ENCODE measurements around the gene LYZL1.
"Not testable (repeated sequence)": the region's sequence is repeated elsewhere in the genome, so short reads cannot be mapped to it uniquely, and the experiment has no call there.

The LYZL1 gene

DNA sequence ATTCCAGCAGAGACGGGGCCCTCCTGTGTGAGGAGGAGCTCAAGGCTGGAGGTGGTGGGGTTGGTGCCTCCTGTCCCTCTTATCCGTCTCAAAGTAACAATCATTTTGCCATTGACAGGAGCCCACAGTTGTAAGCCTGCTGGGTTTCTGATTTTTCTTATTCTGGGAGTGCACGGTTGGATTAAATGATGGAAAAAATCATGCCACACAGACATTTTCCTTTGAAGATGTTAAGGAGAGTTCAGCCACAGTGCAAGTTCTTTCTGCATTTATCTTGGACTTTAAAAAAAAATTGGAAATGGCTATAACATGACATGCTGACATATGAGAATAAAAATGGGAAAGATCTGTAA lies 8.4 kb upstream of the LYZL1 start:
- WGBS, 2 donors (ENCODE audit: extremely low coverage in 2 of 2, insufficient read length in 2 of 2, insufficient replicate concordance in 1 of 2) = no CpG with 5 or more reads among the region's 3 CpGs
- H2AFZ ChIP-seq (ENCODE audit: low read length) = no peak overlapping the region

DNA sequence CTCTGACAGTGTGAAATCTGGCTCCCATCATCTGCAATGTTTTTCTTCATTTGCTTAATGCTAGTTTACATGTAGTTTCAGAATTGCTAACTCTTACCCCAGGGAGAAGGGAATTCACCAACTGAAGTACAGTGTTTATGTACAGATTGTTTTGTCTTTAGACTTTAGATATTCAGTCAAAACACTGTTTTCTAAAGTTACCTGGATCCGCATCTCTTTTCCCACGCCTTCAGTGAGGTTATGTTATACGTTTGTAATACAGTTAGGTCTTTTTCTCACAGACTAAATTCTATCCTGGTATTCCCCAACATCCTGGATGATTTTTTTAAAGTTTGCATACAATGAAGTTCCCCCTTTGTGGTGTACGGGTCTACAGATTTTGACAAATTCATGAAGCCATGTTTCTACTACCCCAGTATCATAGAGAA lies 3.2 kb upstream of the LYZL1 start:
- Histone ChIP-seq H3K14ac (ENCODE audit: low read length) (no peak overlapping the region), H3K4me2 (ENCODE audit: insufficient read depth, low read length, poor library complexity, severe bottlenecking) (no peak overlapping the region), H3K27ac (replicated peaks; ENCODE audit: low read length) (no peak overlapping the region), H2BK15ac (ENCODE audit: low read length) (no peak overlapping the region), H2BK12ac (ENCODE audit: low read length) (no peak overlapping the region), H3K4me1 (ENCODE audit: control insufficient read depth in 2 of 2, insufficient read depth in 1 of 2, low read depth in 1 of 2, low read length in 2 of 2) (no peaks in the 10 kb centered on the region), H2BK120ac (ENCODE audit: low read depth, low read length) (no peak overlapping the region), H2AFZ (ENCODE audit: low read length) (no peak overlapping the region), H3K27me3 (ENCODE audit: control insufficient read depth in 3 of 3, insufficient read depth in 3 of 3, low read depth in 1 of 3, low read length in 3 of 3) (no peaks in the 10 kb centered on the region), H3K79me1 (ENCODE audit: low read depth, low read length) (no peaks in the 10 kb centered on the region), H4K8ac (ENCODE audit: low read depth, low read length) (no peak overlapping the region), H3K4ac (ENCODE audit: low read length) (no peak overlapping the region), H3K36me3 (replicated peaks in 1 of 2; ENCODE audit: control insufficient read depth in 2 of 2, insufficient read depth in 2 of 2, low read length in 2 of 2) (no peaks in the 10 kb centered on the region), H2AK5ac (ENCODE audit: low read depth, low read length) (no peak overlapping the region), H3K9ac (ENCODE audit: low read depth, low read length, poor library complexity) (no peak overlapping the region), H3K18ac (ENCODE audit: low read length) (no peak overlapping the region), H3K23ac (ENCODE audit: low read depth, low read length, poor library complexity) (no peak overlapping the region), H3K4me3 (ENCODE audit: low read length in 2 of 2) (no peak overlapping the region), H2BK5ac (ENCODE audit: low read length) (no peak overlapping the region), H3K9me3 (replicated peaks in 1 of 2; ENCODE audit: control insufficient read depth in 2 of 2, insufficient read depth in 1 of 2, low read depth in 1 of 2, low read length in 2 of 2) (no peaks in the 10 kb centered on the region), H4K91ac (ENCODE audit: low read depth, low read length, poor library complexity) (no peak overlapping the region)
- WGBS, 2 donors (ENCODE audit: extremely low coverage in 2 of 2, insufficient read length in 2 of 2, insufficient replicate concordance in 1 of 2) = no CpG with 5 or more reads among the region's 4 CpGs
- DNase-seq (ENCODE audit: low spot score) = no peak

More for the DNA sequence above, 8.4 kb upstream of the LYZL1 start:
- Histone ChIP-seq H2AK5ac (ENCODE audit: low read depth, low read length) (no peak overlapping the region), H3K14ac (ENCODE audit: low read length) (no peak overlapping the region), H2BK15ac (ENCODE audit: low read length) (no peak overlapping the region), H2BK12ac (ENCODE audit: low read length) (no peak overlapping the region), H3K4me3 (ENCODE audit: low read length in 2 of 2) (no peak overlapping the region), H3K4me1 (ENCODE audit: control insufficient read depth in 2 of 2, insufficient read depth in 1 of 2, low read depth in 1 of 2, low read length in 2 of 2) (no peaks in the 10 kb centered on the region), H3K4me2 (ENCODE audit: insufficient read depth, low read length, poor library complexity, severe bottlenecking) (no peak overlapping the region), H3K23ac (ENCODE audit: low read depth, low read length, poor library complexity) (no peak overlapping the region), H3K9me3 (replicated peaks in 1 of 2; ENCODE audit: control insufficient read depth in 2 of 2, insufficient read depth in 1 of 2, low read depth in 1 of 2, low read length in 2 of 2) (no peaks in the 10 kb centered on the region), H2BK120ac (ENCODE audit: low read depth, low read length) (no peak overlapping the region), H3K36me3 (replicated peaks in 1 of 2; ENCODE audit: control insufficient read depth in 2 of 2, insufficient read depth in 2 of 2, low read length in 2 of 2) (no peaks in the 10 kb centered on the region), H3K9ac (ENCODE audit: low read depth, low read length, poor library complexity) (no peak overlapping the region), H3K27me3 (ENCODE audit: control insufficient read depth in 3 of 3, insufficient read depth in 3 of 3, low read depth in 1 of 3, low read length in 3 of 3) (no peaks in the 10 kb centered on the region), H2BK5ac (ENCODE audit: low read length) (no peak overlapping the region), H3K4ac (ENCODE audit: low read length) (no peak overlapping the region), H4K91ac (ENCODE audit: low read depth, low read length, poor library complexity) (no peak overlapping the region), H4K8ac (ENCODE audit: low read depth, low read length) (no peak overlapping the region), H3K79me1 (ENCODE audit: low read depth, low read length) (no peaks in the 10 kb centered on the region), H3K18ac (ENCODE audit: low read length) (no peak overlapping the region), H3K27ac (replicated peaks; ENCODE audit: low read length) (no peak overlapping the region)
- no peak for DNase-seq (ENCODE audit: low spot score)

DNA sequence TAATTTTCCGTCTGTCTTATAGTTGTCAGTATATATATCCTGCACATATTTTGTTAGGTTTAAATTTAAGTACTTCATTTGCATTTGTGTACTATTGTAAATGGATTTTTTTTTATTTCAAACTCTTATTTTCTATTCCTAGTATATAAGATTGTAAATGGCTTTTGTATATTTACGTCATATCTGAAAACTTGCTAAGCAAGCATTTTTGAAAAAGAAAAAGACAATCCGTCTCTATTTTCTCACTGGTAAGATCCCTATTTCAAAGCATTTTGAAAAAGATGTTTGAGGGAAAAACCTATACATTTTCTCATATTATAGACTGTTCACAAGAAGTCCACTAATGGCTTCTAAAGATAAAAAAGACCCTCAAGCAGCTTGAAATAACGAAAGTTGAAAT lies 1.2 kb upstream of the LYZL1 start:
- Histone ChIP-seq H2BK5ac (ENCODE audit: low read length) (no peak overlapping the region), H4K91ac (ENCODE audit: low read depth, low read length, poor library complexity) (no peak overlapping the region), H3K4me3 (ENCODE audit: low read length in 2 of 2) (no peak overlapping the region), H3K4me1 (ENCODE audit: control insufficient read depth in 2 of 2, insufficient read depth in 1 of 2, low read depth in 1 of 2, low read length in 2 of 2) (no peaks in the 10 kb centered on the region), H3K9ac (ENCODE audit: low read depth, low read length, poor library complexity) (no peak overlapping the region), H2BK12ac (ENCODE audit: low read length) (no peak overlapping the region), H3K23ac (ENCODE audit: low read depth, low read length, poor library complexity) (no peak overlapping the region), H3K9me3 (replicated peaks in 1 of 2; ENCODE audit: control insufficient read depth in 2 of 2, insufficient read depth in 1 of 2, low read depth in 1 of 2, low read length in 2 of 2) (no peaks in the 10 kb centered on the region), H4K8ac (ENCODE audit: low read depth, low read length) (no peak overlapping the region), H3K4me2 (ENCODE audit: insufficient read depth, low read length, poor library complexity, severe bottlenecking) (no peak overlapping the region), H3K27ac (replicated peaks; ENCODE audit: low read length) (no peak overlapping the region), H2AFZ (ENCODE audit: low read length) (no peak overlapping the region), H2BK120ac (ENCODE audit: low read depth, low read length) (no peak overlapping the region), H3K27me3 (ENCODE audit: control insufficient read depth in 3 of 3, insufficient read depth in 3 of 3, low read depth in 1 of 3, low read length in 3 of 3) (no peaks in the 10 kb centered on the region), H3K14ac (ENCODE audit: low read length) (no peak overlapping the region), H2BK15ac (ENCODE audit: low read length) (no peak overlapping the region), H2AK5ac (ENCODE audit: low read depth, low read length) (no peak overlapping the region), H3K79me1 (ENCODE audit: low read depth, low read length) (no peaks in the 10 kb centered on the region), H3K18ac (ENCODE audit: low read length) (no peak overlapping the region), H3K4ac (ENCODE audit: low read length) (no peak overlapping the region), H3K36me3 (replicated peaks in 1 of 2; ENCODE audit: control insufficient read depth in 2 of 2, insufficient read depth in 2 of 2, low read length in 2 of 2) (no peaks in the 10 kb centered on the region)
- WGBS, 2 donors (ENCODE audit: extremely low coverage in 2 of 2, insufficient read length in 2 of 2, insufficient replicate concordance in 1 of 2) = no CpG with 5 or more reads among the region's 4 CpGs
- DNase-seq (ENCODE audit: low spot score) = no peak

DNA sequence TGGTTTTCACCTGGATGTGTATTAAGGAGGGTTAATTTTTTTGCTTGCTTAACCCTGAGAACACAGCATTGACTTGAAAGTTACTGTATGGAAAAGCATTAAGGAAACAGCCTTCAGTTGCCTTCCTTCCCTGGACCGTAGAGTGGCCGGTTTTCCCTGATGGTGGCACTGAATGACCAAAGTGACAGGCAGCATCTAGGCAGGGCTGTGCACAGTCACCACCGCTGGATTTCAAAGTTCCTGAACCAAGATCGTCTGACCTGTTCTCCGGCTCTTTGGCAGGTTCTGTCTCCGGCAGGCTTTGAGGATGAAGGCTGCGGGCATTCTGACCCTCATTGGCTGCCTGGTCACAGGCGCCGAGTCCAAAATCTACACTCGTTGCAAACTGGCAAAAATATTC lies 2.7 kb downstream of the LYZL1 start:
- not testable (repeated sequence) for H3K27me3 ChIP-seq (ENCODE audit: control insufficient read depth in 3 of 3, insufficient read depth in 3 of 3, low read depth in 1 of 3, low read length in 3 of 3); H3K9ac ChIP-seq (ENCODE audit: low read depth, low read length, poor library complexity); H3K79me1 ChIP-seq (ENCODE audit: low read depth, low read length); H3K27ac ChIP-seq (replicated peaks; ENCODE audit: low read length); H3K36me3 ChIP-seq (replicated peaks in 1 of 2; ENCODE audit: control insufficient read depth in 2 of 2, insufficient read depth in 2 of 2, low read length in 2 of 2); H3K4me2 ChIP-seq (ENCODE audit: insufficient read depth, low read length, poor library complexity, severe bottlenecking); H3K23ac ChIP-seq (ENCODE audit: low read depth, low read length, poor library complexity); H4K91ac ChIP-seq (ENCODE audit: low read depth, low read length, poor library complexity); DNase-seq (ENCODE audit: low spot score); H3K18ac ChIP-seq (ENCODE audit: low read length); H3K4me1 ChIP-seq (ENCODE audit: control insufficient read depth in 2 of 2, insufficient read depth in 1 of 2, low read depth in 1 of 2, low read length in 2 of 2); H3K9me3 ChIP-seq (replicated peaks in 1 of 2; ENCODE audit: control insufficient read depth in 2 of 2, insufficient read depth in 1 of 2, low read depth in 1 of 2, low read length in 2 of 2); H2BK15ac ChIP-seq (ENCODE audit: low read length); H2BK12ac ChIP-seq (ENCODE audit: low read length); H2BK5ac ChIP-seq (ENCODE audit: low read length); H2BK120ac ChIP-seq (ENCODE audit: low read depth, low read length); H2AK5ac ChIP-seq (ENCODE audit: low read depth, low read length); H3K4me3 ChIP-seq (ENCODE audit: low read length in 2 of 2); H2AFZ ChIP-seq (ENCODE audit: low read length); H3K14ac ChIP-seq (ENCODE audit: low read length); H4K8ac ChIP-seq (ENCODE audit: low read depth, low read length); H3K4ac ChIP-seq (ENCODE audit: low read length)
- no CpG with 5 or more reads among the region's 10 CpGs for WGBS, 2 donors (ENCODE audit: extremely low coverage in 2 of 2, insufficient read length in 2 of 2, insufficient replicate concordance in 1 of 2)
